Lower leg skin (tissue), 3 donors: Measurements from ENCODE around the gene DYNC1I1.

ENCODE experiments used
- POLR2A ChIP-seq, 2 donors: fragments of 450-650 bp; IDR thresholded peaks; one replicate each; pipeline ENCODE4 v1.6.1; 2016 to 2017; ENCODE audit warnings: antibody characterized with exemption in 2 of 2, mild to moderate bottlenecking in 1 of 2, moderate library complexity in 1 of 2
- TF ChIP-seq, protein P1 (sequence below), 3 donors: fragments of 450-650 bp; IDR thresholded peaks; one replicate each; pipeline ENCODE4 v1.5.1; 2016; ENCODE audit warnings: antibody characterized with exemption in 3 of 3, mild to moderate bottlenecking in 3 of 3, moderate library complexity in 2 of 3

DNA sequence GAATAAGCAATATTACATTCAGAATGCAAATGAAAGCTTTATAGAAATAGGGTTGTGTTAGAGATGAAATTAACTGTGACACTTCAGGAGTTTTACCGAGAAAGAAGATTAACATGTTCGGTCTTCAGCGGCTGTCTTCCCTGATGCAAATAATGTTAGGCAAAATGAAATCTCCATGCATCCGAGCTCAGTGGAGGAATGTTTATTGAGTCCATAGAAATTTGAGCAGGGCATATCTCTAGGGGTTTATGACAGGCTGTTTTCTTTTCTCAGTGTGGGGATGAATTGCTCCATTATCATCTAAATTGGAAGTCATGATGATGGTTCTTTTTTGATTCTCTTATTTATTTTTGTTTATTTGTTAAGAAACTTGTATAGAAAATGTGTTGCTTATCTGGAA lies 31.7 kb downstream of the DYNC1I1 start:
- TF ChIP-seq, protein P1, sequence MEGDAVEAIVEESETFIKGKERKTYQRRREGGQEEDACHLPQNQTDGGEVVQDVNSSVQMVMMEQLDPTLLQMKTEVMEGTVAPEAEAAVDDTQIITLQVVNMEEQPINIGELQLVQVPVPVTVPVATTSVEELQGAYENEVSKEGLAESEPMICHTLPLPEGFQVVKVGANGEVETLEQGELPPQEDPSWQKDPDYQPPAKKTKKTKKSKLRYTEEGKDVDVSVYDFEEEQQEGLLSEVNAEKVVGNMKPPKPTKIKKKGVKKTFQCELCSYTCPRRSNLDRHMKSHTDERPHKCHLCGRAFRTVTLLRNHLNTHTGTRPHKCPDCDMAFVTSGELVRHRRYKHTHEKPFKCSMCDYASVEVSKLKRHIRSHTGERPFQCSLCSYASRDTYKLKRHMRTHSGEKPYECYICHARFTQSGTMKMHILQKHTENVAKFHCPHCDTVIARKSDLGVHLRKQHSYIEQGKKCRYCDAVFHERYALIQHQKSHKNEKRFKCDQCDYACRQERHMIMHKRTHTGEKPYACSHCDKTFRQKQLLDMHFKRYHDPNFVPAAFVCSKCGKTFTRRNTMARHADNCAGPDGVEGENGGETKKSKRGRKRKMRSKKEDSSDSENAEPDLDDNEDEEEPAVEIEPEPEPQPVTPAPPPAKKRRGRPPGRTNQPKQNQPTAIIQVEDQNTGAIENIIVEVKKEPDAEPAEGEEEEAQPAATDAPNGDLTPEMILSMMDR (IDR thresholded peaks at IDR 0.05): no peak
- no peak for TF ChIP-seq POLR2A (IDR thresholded peaks at IDR 0.05)
